ENCODE data around the gene MMP13. TPM values are rescaled to one million over a fixed set of nuclear protein-coding genes. Genes with fewer than 3 reads are reported as not detected.

MMP13 gene
- total RNA-seq, 1 experiment from 2014 or later = not detected

DNA sequence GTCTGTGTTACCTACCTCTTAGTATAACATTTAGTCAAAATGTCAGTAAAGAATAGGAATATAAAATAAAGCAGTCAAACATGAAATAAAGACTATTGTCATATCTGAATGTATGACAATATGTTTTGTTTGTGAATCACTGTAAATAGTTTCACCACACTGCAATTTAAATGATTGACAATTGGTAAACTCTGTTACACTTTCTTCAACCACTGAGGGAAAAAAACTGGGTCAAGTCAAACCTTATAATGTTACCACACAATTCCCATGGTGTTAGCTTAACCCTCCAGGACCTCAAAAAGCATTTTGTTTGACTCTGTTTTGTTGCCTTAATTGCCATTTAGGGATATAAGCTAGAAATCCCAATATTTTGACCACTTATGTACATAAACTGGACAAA lies 10.5 kb upstream of the MMP13 start:
- Histone ChIP-seq H3K27me3 (no peaks in the 10 kb centered on the region), H3K27ac (no peak overlapping the region), H3K4me1 (no peaks in the 10 kb centered on the region), H3K9me3 (replicated peaks) (no peaks in the 10 kb centered on the region), H3K36me3 (no peaks in the 10 kb centered on the region), H3K4me3 (no peak overlapping the region)
- DNase-seq = no peak

DNA sequence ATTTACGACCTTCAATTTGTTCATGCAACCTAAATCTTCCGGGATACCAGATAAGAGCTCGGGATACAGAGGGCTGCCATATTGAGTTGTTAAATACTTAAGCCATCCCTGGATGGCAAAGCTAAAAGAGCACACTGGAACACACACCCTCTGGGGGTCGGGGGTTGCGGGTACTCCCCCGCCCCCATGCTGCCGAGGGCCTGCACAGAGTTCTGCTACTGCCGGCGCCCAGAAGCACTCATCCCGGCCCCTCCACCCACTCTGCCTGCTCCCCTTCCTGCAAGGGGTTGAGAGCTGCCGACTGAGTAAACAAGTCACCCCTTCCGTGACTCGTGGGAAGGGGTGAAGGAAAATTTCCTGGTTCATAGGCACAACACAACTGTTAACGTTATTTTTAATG lies 9.3 kb upstream of the MMP13 start:
- H3K4me3 ChIP-seq = no peak overlapping the region
- H3K4me1 ChIP-seq = no peaks in the 10 kb centered on the region
- no peak overlapping the region for H3K27ac ChIP-seq
- H3K27me3 ChIP-seq = no peaks in the 10 kb centered on the region
- no peak for DNase-seq
- H3K9me3 ChIP-seq (replicated peaks) = no peaks in the 10 kb centered on the region
- no peaks in the 10 kb centered on the region for H3K36me3 ChIP-seq

DNA sequence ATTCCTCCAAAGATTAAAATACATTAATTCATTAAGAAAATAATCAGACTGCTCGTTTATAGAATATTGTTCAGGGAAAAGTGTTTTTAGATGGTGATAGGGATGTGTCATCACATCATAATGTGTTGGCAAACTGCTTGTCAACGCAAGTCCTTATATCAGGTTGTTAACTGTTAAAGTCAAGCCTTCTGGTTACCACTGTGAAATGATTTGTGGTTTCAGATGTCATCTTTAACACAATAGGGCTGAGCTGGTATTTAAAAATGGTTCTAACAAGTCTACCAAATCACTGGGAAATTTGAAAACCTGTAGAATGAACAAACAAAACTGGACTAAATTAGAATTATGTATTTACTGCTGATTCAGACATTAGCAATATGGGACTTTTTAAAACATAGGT lies 2.4 kb upstream of the MMP13 start:
- Histone ChIP-seq H3K9me3 (replicated peaks) (no peaks in the 10 kb centered on the region), H3K27ac (no peak overlapping the region)
- DNase-seq = no peak

GRCh38 chr11:102950622-102951081 lies 4.9 kb downstream of the MMP13 start:
- DNase-seq = no peak
- H3K36me3 ChIP-seq = no peaks in the 10 kb centered on the region
- H3K4me3 ChIP-seq = no peak overlapping the region
- H3K27me3 ChIP-seq = no peaks in the 10 kb centered on the region
- H3K27ac ChIP-seq = no peak overlapping the region
- H3K4me1 ChIP-seq = no peaks in the 10 kb centered on the region
- H3K9me3 ChIP-seq (replicated peaks) = no peaks in the 10 kb centered on the region

More for the DNA sequence above, 2.4 kb upstream of the MMP13 start:
- H3K4me1 ChIP-seq = no peaks in the 10 kb centered on the region
- H3K4me3 ChIP-seq = no peak overlapping the region
- H3K36me3 ChIP-seq = no peaks in the 10 kb centered on the region
- no peaks in the 10 kb centered on the region for H3K27me3 ChIP-seq

- Histone ChIP-seq H3K36me3 (no peaks in the 10 kb centered on the region), H3K4me3 (no peak overlapping the region), H3K9me3 (replicated peaks) (no peaks in the 10 kb centered on the region), H3K27ac (no peak overlapping the region), H3K4me1 (no peaks in the 10 kb centered on the region), H3K27me3 (no peaks in the 10 kb centered on the region)
- DNase-seq = no peak
Measured at GRCh38 chr11:102946237-102946636, 9.3 kb downstream of the MMP13 start.

DNA sequence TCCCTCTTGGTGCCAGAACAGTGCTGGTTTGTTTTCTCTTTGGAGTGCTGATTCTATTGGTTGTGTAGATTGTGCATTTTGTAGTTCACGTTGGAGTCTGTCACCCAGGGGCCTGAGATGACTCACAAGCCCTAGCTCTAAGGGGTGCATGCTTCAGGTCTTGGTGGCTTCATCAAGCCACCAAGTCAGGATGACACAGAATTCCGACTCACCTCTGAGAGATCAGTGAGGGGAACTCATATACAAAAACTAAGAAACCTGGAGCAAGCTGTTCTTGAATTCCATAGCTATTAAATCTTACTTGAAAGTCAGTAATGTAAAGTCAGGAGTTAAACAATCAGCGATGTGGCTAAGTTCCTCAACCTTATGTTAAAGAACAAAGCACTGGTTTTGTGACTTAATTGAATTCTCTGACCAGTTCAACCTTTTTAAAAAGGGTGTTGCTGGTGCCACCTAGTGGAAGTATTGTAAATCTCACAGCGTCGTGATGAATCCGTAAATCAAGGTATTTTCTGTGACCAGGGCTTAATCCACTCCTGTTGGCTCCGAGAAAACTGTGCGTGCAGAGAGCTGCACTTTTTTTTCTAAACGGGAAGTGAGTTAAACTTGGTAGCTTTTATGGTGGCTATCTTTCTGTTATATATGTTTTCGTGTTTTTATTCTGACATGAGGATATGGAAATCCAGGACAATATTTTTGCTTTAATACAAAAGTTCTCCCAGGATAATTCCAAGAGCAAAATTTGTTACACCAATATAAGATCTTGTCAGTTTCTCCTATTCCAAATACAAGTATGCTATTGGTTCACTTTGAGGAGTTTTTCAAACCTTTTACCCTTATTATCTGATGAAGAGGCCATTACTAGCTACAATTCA lies 14.6 kb downstream of the MMP13 start:
- Histone ChIP-seq H3K36me3 (no peaks in the 10 kb centered on the region), H3K27me3 (no peaks in the 10 kb centered on the region), H3K27ac (no peak overlapping the region), H3K9me3 (replicated peaks) (no peaks in the 10 kb centered on the region), H3K4me1 (no peaks in the 10 kb centered on the region), H3K4me3 (no peak overlapping the region)
- DNase-seq = peak; percentile 34 to 75

- Histone ChIP-seq H3K4me3 (no peak overlapping the region), H3K9me3 (replicated peaks) (no peaks in the 10 kb centered on the region), H3K4me1 (no peaks in the 10 kb centered on the region), H3K36me3 (no peaks in the 10 kb centered on the region), H3K27me3 (no peaks in the 10 kb centered on the region), H3K27ac (no peak overlapping the region)
- no peak for DNase-seq
Measured at GRCh38 chr11:102936864-102937509, 18.5 kb downstream of the MMP13 start.

- H3K4me3 ChIP-seq = no peak overlapping the region
- no peaks in the 10 kb centered on the region for H3K36me3 ChIP-seq
- H3K4me1 ChIP-seq = no peaks in the 10 kb centered on the region
- H3K27me3 ChIP-seq = no peaks in the 10 kb centered on the region
- DNase-seq = no peak
- no peak overlapping the region for H3K27ac ChIP-seq
- no peaks in the 10 kb centered on the region for H3K9me3 ChIP-seq (replicated peaks)
Measured at GRCh38 chr11:102935514-102935913, 20.0 kb downstream of the MMP13 start.

DNA sequence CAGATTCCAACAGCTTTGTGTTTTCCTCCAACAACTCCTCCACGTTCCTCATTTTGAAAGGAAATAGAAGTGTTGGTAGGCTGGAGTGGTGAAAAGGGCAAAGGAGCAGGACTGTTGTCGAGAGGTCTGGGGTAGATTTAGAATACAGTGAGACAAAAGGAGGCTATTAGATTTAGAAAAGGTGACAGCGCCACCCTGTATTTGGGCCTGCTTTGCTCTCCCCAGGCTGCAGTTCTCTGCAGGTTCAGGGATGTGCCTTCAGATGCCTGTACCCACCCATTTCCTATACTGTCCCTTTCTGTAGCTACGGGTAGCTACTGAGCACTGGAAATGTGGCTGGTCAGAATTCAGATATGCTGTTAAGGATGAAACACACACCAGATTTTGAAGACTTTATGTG lies 20.8 kb downstream of the MMP13 start:
- Histone ChIP-seq H3K4me3 (no peak overlapping the region), H3K4me1 (no peaks in the 10 kb centered on the region), H3K36me3 (no peaks in the 10 kb centered on the region), H3K9me3 (replicated peaks) (no peaks in the 10 kb centered on the region), H3K27me3 (no peaks in the 10 kb centered on the region), H3K27ac (no peak overlapping the region)
- no peak for DNase-seq

GRCh38 chr11:102933627-102934026 lies 21.9 kb downstream of the MMP13 start:
- Histone ChIP-seq H3K27ac (no peak overlapping the region), H3K27me3 (no peaks in the 10 kb centered on the region), H3K4me3 (no peak overlapping the region), H3K9me3 (replicated peaks) (no peaks in the 10 kb centered on the region), H3K4me1 (no peaks in the 10 kb centered on the region), H3K36me3 (no peaks in the 10 kb centered on the region)
- no peak for DNase-seq

- H3K4me3 ChIP-seq = no peak overlapping the region
- no peak for DNase-seq
- H3K4me1 ChIP-seq = no peaks in the 10 kb centered on the region
- no peak overlapping the region for H3K27ac ChIP-seq
- H3K27me3 ChIP-seq = no peaks in the 10 kb centered on the region
- no peaks in the 10 kb centered on the region for H3K36me3 ChIP-seq
- no peaks in the 10 kb centered on the region for H3K9me3 ChIP-seq (replicated peaks)
Measured at GRCh38 chr11:102932678-102933077, 22.9 kb downstream of the MMP13 start.

DNA sequence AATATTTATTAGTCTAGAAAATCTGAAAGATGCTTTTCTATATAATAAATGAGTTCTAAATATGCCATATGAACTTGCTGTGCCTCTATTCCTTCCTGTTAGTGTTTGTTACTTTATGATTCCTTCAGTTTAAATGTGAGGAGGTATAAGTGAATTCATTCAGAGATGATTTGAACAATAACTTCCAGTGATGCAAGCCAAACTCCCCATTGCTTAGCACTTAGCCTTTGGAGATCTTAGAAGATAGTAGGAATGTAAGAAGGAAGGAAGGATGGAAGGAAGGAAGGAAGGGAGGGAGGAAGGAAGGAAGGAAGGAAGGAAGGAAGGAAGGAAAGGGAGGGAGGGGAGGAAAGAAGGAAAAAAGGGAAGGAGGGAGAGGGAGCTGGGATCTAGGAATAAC lies 25.1 kb downstream of the MMP13 start:
- DNase-seq = no peak
- H3K27ac ChIP-seq = no peak overlapping the region
- no peaks in the 10 kb centered on the region for H3K27me3 ChIP-seq
- H3K4me1 ChIP-seq = no peaks in the 10 kb centered on the region
- no peak overlapping the region for H3K4me3 ChIP-seq
- no peaks in the 10 kb centered on the region for H3K36me3 ChIP-seq
- no peaks in the 10 kb centered on the region for H3K9me3 ChIP-seq (replicated peaks)

DNA sequence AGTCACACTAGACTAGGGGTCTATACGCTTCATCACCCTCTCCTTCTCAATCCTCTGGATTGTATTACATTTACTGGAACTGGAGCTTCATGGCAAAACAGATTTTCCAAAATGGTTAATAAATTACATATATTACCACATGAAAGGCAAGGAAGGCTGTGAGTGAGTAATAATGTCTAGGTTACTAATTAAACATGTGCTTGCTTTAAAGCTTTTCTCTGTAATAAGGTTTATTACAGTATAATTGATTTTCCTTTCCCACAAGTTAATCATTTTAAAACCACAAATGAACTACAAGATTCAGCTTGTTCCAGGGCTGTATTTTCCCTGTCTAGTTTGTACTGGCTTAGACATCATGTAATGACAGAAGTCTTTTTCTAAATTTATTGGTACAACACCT lies 25.6 kb downstream of the MMP13 start:
- Histone ChIP-seq H3K27me3 (no peaks in the 10 kb centered on the region), H3K4me1 (no peaks in the 10 kb centered on the region), H3K4me3 (no peak overlapping the region), H3K27ac (no peak overlapping the region), H3K9me3 (replicated peaks) (no peaks in the 10 kb centered on the region), H3K36me3 (no peaks in the 10 kb centered on the region)
- DNase-seq = no peak

- Histone ChIP-seq H3K27ac (no peak overlapping the region), H3K36me3 (no peaks in the 10 kb centered on the region), H3K4me3 (no peak overlapping the region), H3K27me3 (no peaks in the 10 kb centered on the region), H3K4me1 (no peaks in the 10 kb centered on the region), H3K9me3 (replicated peaks) (no peaks in the 10 kb centered on the region)
- DNase-seq = no peak
Measured at GRCh38 chr11:102929166-102929565, 26.4 kb downstream of the MMP13 start.

DNA sequence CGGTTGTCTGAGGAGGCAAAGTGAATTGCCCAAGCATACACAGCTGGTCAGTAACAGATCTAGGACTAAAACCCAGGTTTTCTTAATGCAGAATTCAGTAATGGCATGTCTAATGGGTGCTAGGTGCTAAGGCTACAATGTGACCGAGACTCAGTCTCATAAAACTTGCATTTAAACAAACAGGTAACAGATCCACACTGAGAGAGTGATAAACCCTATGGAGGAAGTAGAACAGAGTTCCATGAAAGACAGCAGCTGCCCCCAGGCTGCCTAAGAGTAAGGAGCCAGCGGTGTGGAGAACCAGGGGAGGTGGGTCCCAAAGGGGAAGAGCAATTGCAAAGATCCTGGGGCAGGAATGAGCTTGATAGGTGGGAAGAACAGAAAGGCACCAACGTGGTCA lies 27.3 kb downstream of the MMP13 start:
- Histone ChIP-seq H3K27ac (no peak overlapping the region), H3K27me3 (no peaks in the 10 kb centered on the region), H3K4me1 (no peaks in the 10 kb centered on the region), H3K4me3 (no peak overlapping the region), H3K36me3 (no peaks in the 10 kb centered on the region), H3K9me3 (replicated peaks) (no peaks in the 10 kb centered on the region)
- DNase-seq = no peak

GRCh38 chr11:102927624-102927990 lies 27.9 kb downstream of the MMP13 start:
- no peaks in the 10 kb centered on the region for H3K27me3 ChIP-seq
- H3K27ac ChIP-seq = no peak overlapping the region
- H3K9me3 ChIP-seq (replicated peaks) = no peaks in the 10 kb centered on the region
- H3K36me3 ChIP-seq = no peaks in the 10 kb centered on the region
- DNase-seq = no peak
- no peak overlapping the region for H3K4me3 ChIP-seq
- H3K4me1 ChIP-seq = no peaks in the 10 kb centered on the region
